Adipocyte (in vitro differentiated cells): ENCODE measurements around the gene NTSR1.
A peak's percentile ranks its signal among the peaks of the same experiment; 100 is the strongest.

Experiments
- DNase-seq: peaks from one replicate; pipeline ENCODE4 v3.0.0-alpha.2; 2015; ENCODE audit warnings: low read depth
- H3K27me3 ChIP-seq: replicated peaks from 2 replicates; pipeline ENCODE4 v1.7.0; 2013; ENCODE audit warnings: mild to moderate bottlenecking, low read length, moderate library complexity; ENCODE audit not compliant: control insufficient read depth, insufficient read depth
- H3K36me3 ChIP-seq: 2 replicates; pipeline ENCODE4 v1.7.0; 2013; ENCODE audit warnings: low read length, mild to moderate bottlenecking, moderate library complexity; ENCODE audit not compliant: control insufficient read depth, insufficient read depth, severe bottlenecking
- H3K4me1 ChIP-seq: 2 replicates; pipeline ENCODE4 v1.7.0; 2013; ENCODE audit warnings: mild to moderate bottlenecking, low read length, moderate library complexity; ENCODE audit not compliant: control insufficient read depth, insufficient read depth
- H3K4me3 ChIP-seq: 2 replicates; pipeline ENCODE4 v1.7.0; 2013; ENCODE audit warnings: mild to moderate bottlenecking, low read length, moderate library complexity
- H3K9ac ChIP-seq: 2 replicates; pipeline ENCODE4 v1.7.0; 2013; ENCODE audit warnings: mild to moderate bottlenecking, low read length, moderate library complexity
- H3K9me3 ChIP-seq: 2 replicates; pipeline ENCODE4 v1.7.0; 2013; ENCODE audit warnings: mild to moderate bottlenecking, low read length, moderate library complexity; ENCODE audit not compliant: control insufficient read depth

NTSR1 gene

DNA sequence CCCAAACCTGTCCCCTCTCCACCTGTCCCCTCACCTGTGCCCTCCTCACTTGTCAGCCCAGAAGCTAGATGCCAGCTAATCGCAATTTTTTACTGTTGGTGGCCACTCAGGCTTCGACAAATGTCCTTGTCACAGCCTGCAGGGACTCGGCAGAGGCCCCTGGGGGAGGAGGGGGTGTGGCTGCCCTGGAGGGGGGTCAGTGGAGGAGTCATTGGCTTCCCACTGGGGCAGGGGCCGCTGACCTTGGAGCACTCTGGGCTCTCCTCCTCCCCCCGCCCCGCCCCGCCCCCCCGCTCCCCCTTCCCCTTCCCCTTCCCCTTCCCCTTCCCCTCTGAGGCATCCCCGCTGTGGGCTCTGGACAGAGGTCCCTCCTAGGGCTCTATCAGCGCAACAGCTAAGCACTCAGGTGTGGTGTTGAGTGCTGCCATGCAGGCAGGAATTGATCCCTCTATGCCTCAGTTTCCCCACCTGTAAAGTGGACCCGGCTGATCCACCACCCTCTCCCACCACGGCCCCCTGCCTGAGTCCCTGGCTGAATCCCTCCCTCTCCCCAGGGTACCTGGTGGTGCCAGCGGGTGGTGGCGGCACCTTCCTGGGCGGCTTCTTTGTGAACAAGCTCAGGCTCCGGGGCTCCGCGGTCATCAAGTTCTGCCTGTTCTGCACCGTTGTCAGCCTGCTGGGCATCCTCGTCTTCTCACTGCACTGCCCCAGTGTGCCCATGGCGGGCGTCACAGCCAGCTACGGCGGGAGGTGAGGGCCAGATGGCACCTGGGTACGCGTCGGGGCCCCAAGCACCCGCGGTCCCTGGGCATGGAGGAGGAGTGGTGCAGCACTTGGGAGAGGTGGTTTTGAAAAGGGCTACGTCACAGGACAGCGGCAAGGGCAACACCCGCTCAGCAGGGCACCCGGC, 42.6 kb upstream of the NTSR1 start:
- Histone ChIP-seq H3K27me3 (no peaks in the 10 kb centered on the region), H3K36me3 (no peaks in the 10 kb centered on the region), H3K9me3 (no peaks in the 10 kb centered on the region), H3K9ac (no peak overlapping the region), H3K4me3 (no peak overlapping the region), H3K4me1 (peaks cover 16% of the 10 kb centered on the region)
- DNase-seq: no peak

DNA sequence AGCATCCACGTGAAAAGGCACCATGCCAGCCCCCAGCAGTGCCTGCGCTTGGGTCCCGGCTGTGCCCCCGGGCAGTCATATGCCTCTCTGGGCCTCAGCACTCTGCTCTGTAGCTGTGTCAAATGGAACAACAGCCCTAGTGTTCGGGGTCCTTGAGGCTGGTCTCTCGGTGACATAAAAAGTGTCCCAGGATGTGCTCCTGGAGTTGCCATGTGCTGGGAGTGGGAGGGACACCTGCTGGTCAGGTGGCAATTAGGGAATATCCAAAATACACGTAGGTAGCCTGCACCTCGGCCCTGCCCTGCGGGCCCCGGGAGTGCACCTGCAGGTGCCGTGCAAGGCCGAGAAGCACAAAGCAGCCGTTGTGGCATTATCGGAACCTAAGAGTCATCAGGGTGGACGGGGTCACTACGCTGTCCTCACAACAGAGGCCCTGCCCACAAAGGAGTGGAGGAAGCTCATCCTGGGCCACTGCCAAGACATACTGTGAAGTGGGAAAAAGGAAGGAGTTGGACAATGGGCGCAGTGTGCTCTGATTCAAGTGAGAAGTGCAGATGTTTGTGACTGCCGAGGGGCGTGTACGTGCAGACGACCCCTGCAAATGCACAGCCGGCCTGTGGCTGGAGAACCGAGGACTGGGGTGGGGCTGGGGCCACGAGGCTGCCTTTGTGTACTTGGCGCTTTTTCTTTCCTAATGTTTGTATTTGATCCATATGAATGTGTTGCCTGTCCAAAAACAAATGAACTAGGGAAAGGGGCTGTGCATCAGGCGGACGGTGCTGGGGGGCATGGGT, 41.7 kb upstream of the NTSR1 start:
- no peaks in the 10 kb centered on the region for H3K27me3 ChIP-seq
- H3K9ac ChIP-seq: no peak overlapping the region
- H3K9me3 ChIP-seq: no peaks in the 10 kb centered on the region
- peaks cover 8% of the 10 kb centered on the region for H3K4me1 ChIP-seq
- H3K4me3 ChIP-seq: no peak overlapping the region
- no peak for DNase-seq
- H3K36me3 ChIP-seq: no peaks in the 10 kb centered on the region

DNA sequence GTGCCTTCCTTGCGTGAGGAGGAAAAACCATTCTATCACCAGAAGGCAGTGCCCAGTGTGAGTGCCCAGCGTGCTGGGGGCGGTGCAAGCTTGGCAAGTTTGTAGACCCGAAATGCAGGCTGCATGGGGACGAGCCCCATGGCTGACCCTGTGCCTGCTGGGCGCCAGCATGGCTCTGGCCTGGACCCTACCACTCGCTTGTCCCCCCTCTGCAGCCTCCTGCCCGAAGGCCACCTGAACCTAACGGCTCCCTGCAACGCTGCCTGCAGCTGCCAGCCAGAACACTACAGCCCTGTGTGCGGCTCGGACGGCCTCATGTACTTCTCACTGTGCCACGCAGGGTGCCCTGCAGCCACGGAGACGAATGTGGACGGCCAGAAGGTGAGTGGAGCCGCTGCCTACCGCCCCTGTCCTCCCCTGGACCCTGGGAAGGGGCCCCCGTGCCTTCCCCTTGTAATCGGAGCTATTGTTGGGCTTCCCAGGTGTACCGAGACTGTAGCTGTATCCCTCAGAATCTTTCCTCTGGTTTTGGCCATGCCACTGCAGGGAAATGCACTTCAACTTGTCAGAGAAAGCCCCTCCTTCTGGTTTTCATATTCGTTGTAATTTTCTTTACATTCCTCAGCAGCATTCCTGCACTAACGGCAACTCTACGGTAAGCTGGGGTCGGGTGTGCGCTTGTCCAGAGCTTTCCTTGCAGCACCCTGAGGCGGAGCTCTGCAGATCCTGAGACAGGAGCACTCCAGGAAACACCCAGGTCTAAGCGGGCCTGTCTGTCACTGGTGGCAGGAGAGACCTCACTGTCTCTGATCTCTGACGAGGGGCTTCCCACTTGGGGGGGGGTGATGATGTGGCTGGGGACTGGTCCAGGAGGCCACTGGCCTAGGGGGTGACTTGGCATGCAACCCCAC, 40.9 kb upstream of the NTSR1 start:
- no peak overlapping the region for H3K4me3 ChIP-seq
- H3K4me1 ChIP-seq: peaks cover 3% of the 10 kb centered on the region
- H3K9ac ChIP-seq: no peak overlapping the region
- H3K27me3 ChIP-seq: no peaks in the 10 kb centered on the region
- no peaks in the 10 kb centered on the region for H3K9me3 ChIP-seq
- H3K36me3 ChIP-seq: no peaks in the 10 kb centered on the region
- no peak for DNase-seq

DNA sequence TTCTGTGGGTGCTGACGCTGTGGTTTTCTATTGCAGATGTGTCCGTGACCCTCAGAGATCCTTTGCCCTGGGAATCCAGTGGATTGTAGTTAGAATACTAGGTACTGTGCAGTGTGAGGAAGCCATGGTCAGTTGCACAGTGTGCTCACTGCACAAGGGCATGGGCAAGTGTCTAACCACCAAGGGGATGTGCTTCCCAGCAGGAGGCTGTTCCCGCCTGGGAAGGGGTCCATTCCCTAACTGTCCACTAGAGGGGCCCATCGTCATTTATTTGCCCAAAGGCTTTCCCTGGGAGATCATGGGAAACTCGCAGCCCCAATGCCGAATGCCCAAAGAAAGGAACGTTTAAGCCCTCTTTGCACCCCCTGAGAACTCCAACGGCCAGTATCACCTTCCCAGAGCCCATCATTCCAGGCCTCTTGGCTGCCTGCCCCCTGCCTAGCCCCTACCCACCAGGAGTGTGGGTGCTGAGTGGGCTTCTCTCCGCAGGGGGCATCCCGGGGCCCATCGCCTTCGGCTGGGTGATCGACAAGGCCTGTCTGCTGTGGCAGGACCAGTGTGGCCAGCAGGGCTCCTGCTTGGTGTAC, 40.1 kb upstream of the NTSR1 start:
- Histone ChIP-seq H3K27me3 (no peaks in the 10 kb centered on the region), H3K4me3 (no peak overlapping the region), H3K9ac (no peak overlapping the region), H3K9me3 (no peaks in the 10 kb centered on the region), H3K4me1 (no peaks in the 10 kb centered on the region), H3K36me3 (no peaks in the 10 kb centered on the region)
- peak; percentile 91 for DNase-seq

DNA sequence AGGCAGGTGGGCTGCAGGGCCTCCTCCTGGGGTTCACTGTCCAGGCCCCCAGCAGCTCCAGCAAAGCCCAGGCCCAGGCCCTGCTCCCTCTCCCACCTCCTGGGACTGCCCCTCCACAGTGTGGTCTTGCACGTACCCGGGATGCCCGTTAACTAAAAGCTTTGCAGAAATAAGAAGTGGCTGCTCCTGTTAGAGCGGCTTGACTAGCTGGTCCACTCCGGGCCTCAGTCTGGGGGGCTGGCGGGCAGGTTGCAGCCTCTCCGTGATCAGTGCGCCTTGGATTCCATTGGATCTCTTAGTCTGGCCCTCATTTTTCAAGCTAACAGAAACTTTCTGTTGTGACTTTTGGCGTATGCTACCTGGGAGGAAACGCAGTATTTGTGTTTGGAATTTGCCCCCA, 39.4 kb upstream of the NTSR1 start:
- Histone ChIP-seq H3K36me3 (no peaks in the 10 kb centered on the region), H3K4me1 (no peaks in the 10 kb centered on the region), H3K4me3 (no peak overlapping the region), H3K9ac (no peak overlapping the region), H3K9me3 (no peaks in the 10 kb centered on the region), H3K27me3 (no peaks in the 10 kb centered on the region)
- no peak for DNase-seq

DNA sequence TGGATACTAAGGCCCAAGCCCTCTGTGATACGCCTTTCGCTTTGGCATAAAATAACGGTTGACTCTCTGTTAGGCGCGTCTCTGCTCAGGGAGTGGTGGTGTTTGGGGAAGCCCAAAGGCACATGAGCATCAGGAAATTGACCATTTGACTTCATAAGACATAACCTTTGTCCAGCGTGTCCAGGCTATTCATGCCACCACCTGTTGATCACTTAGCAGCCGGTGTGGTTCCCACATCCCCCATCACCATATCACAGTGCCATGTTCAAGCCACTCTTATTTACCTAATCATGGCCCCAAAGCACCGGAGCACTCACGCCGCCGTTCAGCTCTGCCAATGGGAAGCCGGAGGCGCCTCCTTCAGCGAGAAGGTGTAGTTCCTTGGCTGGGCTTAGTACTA, 38.5 kb upstream of the NTSR1 start:
- no peaks in the 10 kb centered on the region for H3K4me1 ChIP-seq
- no peaks in the 10 kb centered on the region for H3K9me3 ChIP-seq
- DNase-seq: no peak
- H3K4me3 ChIP-seq: no peak overlapping the region
- no peaks in the 10 kb centered on the region for H3K36me3 ChIP-seq
- H3K9ac ChIP-seq: no peak overlapping the region
- peaks cover 4% of the 10 kb centered on the region for H3K27me3 ChIP-seq

DNA sequence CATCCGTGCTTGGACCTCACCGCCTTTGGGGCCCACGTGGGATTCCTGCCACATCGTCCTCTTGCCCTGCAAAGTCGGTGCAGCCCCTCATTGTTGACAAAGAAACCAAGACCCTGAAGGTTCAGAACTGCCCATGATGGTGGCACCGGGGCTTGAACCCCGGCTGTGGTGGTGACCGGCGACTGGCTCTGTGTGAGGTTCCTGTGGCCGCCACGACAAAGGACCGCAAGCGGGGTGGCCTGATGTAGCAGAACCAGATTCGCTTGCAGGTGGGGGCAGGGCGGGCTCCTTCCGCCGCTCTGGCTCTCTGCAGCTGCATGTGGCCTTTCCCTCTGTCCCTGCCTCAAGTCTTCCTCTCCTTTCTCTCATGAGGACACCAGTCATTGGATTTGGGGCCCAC, 37.6 kb upstream of the NTSR1 start:
- Histone ChIP-seq H3K36me3 (no peaks in the 10 kb centered on the region), H3K9me3 (no peaks in the 10 kb centered on the region)

DNA sequence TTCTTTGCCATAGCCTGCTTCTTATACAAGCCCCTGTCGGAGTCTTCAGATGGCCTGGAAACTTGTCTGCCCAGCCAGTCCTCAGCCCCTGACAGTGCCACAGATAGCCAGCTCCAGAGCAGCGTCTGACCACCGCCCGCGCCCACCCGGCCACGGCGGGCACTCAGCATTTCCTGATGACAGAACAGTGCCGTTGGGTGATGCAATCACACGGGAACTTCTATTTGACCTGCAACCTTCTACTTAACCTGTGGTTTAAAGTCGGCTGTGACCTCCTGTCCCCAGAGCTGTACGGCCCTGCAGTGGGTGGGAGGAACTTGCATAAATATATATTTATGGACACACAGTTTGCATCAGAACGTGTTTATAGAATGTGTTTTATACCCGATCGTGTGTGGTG, 36.9 kb upstream of the NTSR1 start:
- Histone ChIP-seq H3K4me1 (no peaks in the 10 kb centered on the region), H3K9ac (no peak overlapping the region), H3K4me3 (no peak overlapping the region), H3K9me3 (no peaks in the 10 kb centered on the region), H3K36me3 (no peaks in the 10 kb centered on the region), H3K27me3 (peaks cover 5% of the 10 kb centered on the region)
- no peak for DNase-seq

More for the DNA sequence above, 37.6 kb upstream of the NTSR1 start:
- H3K27me3 ChIP-seq: peaks cover 5% of the 10 kb centered on the region
- H3K4me1 ChIP-seq: no peaks in the 10 kb centered on the region
- no peak overlapping the region for H3K4me3 ChIP-seq
- no peak overlapping the region for H3K9ac ChIP-seq
- DNase-seq: no peak

DNA sequence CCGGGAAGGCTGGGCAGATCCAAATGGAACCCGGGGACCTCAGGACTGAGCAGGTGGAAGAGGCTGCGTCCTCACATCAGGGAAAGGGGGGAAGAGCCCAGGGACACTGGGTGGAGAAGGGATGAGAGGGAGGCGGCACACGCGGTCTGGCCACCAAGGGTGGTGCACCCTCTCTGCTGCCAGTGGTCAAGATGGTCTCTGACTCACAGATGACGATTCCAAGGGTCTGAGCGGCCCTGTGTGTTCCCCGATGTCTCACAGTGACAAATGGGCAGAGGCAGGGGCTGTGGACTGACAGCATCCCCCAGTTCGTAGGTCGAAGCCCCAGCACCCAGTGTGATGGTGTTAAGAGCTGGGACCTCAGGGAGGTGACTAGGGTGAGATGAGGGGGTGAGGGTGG, 34.3 kb upstream of the NTSR1 start:
- Histone ChIP-seq H3K4me1 (peaks cover 15% of the 10 kb centered on the region), H3K9ac (no peak overlapping the region), H3K36me3 (no peaks in the 10 kb centered on the region), H3K4me3 (no peak overlapping the region), H3K9me3 (no peaks in the 10 kb centered on the region), H3K27me3 (peaks cover 5% of the 10 kb centered on the region)
- no peak for DNase-seq

DNA sequence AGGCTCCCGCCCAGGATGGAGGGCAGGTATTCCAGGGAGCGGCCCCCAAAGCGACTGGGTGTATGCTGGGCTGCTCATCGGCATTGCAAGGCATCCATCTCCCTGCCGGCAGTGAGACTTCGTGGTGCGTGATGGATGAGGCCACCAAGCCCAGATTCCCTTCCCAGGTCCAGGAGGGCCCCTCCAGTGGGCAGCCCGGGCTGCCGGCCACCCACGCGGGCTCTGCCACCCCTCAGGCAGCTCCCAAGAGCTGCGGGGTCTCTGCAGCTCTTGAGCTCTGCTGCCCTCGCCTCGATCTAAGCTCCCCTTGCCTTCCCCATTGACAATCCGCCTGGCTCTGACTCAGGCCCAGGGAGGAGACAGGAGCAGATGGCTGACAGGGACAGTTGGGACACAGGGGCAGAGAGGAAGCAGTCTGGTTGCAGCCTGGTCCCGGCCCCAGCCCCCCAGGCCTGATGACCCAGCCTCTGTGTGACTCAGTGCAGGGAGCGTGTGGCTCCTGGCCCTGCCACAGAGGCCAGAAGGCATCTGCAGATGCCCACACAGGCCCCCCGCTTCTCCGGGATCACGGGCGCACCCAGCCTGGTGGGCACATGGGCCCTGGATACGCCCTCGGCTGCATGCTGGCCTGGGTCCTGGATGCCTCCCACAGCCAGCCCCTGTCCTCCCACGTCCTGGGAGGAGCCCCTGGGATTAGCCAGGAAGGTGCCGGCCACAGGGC, 33.3 kb upstream of the NTSR1 start:
- peak; percentile 16 for DNase-seq
- Histone ChIP-seq H3K4me3 (no peak overlapping the region), H3K27me3 (peaks cover 7% of the 10 kb centered on the region), H3K4me1 (peaks cover 15% of the 10 kb centered on the region), H3K9ac (no peak overlapping the region), H3K9me3 (peaks cover 7% of the 10 kb centered on the region), H3K36me3 (no peaks in the 10 kb centered on the region)
